DND-41 (cell line): ENCODE measurements around the gene FOS.

Source experiments
- ATAC-seq: fragments of 200-7000 bp; cut with Tn5 transposase; 3 replicates; pipeline ENCODE4 v1.9.1; 2021; ENCODE audit warnings: low read depth; ENCODE audit not compliant: insufficient read depth
- DNase-seq: peaks from one replicate; pipeline ENCODE4 v3.0.0-alpha.2; 2020
- H2AFZ ChIP-seq: 2 replicates; pipeline ENCODE4 v1.6.0; 2012; ENCODE audit warnings: low read depth, low read length
- H3K27ac ChIP-seq: 2 replicates; pipeline ENCODE4 v1.5.1; 2012; ENCODE audit warnings: low read length, inconsistent platforms
- H3K27me3 ChIP-seq: fragments of 200-600 bp; sonication (generic); 2 replicates; pipeline ENCODE4 v1.6.0; 2012; ENCODE audit warnings: low read length, mild to moderate bottlenecking, inconsistent platforms; ENCODE audit not compliant: insufficient read depth, poor library complexity
- H3K36me3 ChIP-seq: 2 replicates; pipeline ENCODE4 v1.5.1; 2012; ENCODE audit warnings: low read length, inconsistent platforms; ENCODE audit not compliant: insufficient read depth
- H3K4me1 ChIP-seq: 2 replicates; pipeline ENCODE4 v1.5.1; 2012; ENCODE audit warnings: mild to moderate bottlenecking, low read length; ENCODE audit not compliant: insufficient read depth
- H3K4me2 ChIP-seq: 2 replicates; pipeline ENCODE4 v1.6.0; 2012; ENCODE audit warnings: mild to moderate bottlenecking, moderate library complexity, low read length, inconsistent platforms; ENCODE audit not compliant: insufficient read depth
- H3K4me3 ChIP-seq, 2 experiments: fragments of 200-600 bp in 1 of 2; shearing (Covaris generic) in 1 of 2; 2 replicates each; pipeline ENCODE4 v1.5.1; 2012 to 2016; ENCODE audit warnings: inconsistent platforms in 2 of 2, low read length in 2 of 2, mild to moderate bottlenecking in 2 of 2, low read depth in 1 of 2, moderate library complexity in 1 of 2
- H3K79me2 ChIP-seq: 2 replicates; pipeline ENCODE4 v1.6.0; 2012; ENCODE audit warnings: low read length, inconsistent platforms; ENCODE audit not compliant: insufficient read depth
- H3K9ac ChIP-seq: 2 replicates; pipeline ENCODE4 v1.6.0; 2012; ENCODE audit warnings: low read depth, mild to moderate bottlenecking, inconsistent platforms, low read length, moderate library complexity
- H3K9me3 ChIP-seq: 2 replicates; pipeline ENCODE4 v1.5.1; 2012; ENCODE audit warnings: low read length, moderate library complexity, mild to moderate bottlenecking, inconsistent platforms; ENCODE audit not compliant: insufficient read depth, severe bottlenecking
- H4K20me1 ChIP-seq: 2 replicates; pipeline ENCODE4 v1.6.0; 2012; ENCODE audit warnings: low read length; ENCODE audit not compliant: insufficient read depth
- EZH2 ChIP-seq: IDR thresholded peaks from 3 replicates; pipeline ENCODE4 v1.6.1; 2012; ENCODE audit warnings: borderline replicate concordance, low read depth, mild to moderate bottlenecking, moderate library complexity, low read length, inconsistent platforms; ENCODE audit not compliant: severe bottlenecking
- TF ChIP-seq, protein P1 (sequence below): IDR thresholded peaks from 2 replicates; pipeline ENCODE4 v1.5.1; 2012; ENCODE audit warnings: borderline replicate concordance, low read length, moderate library complexity, mild to moderate bottlenecking; ENCODE audit not compliant: poor library complexity, severe bottlenecking; ENCODE audit errors: extremely low read depth

FOS gene

DNA sequence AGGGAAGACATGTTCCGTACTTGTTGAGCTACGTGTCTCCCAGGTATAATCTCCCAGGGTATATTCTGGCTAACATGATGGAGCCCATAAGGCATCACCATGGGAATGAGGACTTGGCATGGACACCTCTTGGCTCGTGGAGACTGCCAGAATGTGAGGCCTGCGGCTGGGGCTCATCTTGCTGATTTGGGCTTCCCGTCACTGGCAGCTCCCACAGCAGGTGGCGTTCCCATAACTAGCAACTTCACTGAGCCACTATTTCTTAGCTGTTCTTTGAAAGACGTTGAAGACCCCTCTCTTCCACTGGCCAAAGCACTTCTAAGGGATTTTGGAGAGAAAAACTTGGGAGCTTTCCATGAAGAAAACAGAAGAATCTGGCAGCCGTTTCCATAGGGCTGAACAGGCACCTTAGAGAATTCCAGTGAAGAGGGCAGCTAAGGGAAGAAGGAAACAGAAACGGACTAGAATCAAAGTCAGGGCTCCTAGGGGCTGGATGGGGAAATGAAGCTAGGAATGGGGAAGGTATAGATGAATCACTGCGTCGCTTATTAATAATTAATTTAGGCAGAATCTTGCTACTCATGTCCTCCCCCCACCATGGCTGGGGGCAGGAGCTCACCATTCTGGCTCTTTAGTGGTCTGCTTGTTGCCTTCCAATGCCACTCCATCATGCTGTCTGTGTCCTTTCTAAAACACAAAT is 39.7 kb upstream of the FOS start:
- H4K20me1 ChIP-seq, result no peaks in the 10 kb centered on the region
- H3K27ac ChIP-seq, result no peak overlapping the region
- TF ChIP-seq EZH2, result no peak
- TF ChIP-seq, protein P1, sequence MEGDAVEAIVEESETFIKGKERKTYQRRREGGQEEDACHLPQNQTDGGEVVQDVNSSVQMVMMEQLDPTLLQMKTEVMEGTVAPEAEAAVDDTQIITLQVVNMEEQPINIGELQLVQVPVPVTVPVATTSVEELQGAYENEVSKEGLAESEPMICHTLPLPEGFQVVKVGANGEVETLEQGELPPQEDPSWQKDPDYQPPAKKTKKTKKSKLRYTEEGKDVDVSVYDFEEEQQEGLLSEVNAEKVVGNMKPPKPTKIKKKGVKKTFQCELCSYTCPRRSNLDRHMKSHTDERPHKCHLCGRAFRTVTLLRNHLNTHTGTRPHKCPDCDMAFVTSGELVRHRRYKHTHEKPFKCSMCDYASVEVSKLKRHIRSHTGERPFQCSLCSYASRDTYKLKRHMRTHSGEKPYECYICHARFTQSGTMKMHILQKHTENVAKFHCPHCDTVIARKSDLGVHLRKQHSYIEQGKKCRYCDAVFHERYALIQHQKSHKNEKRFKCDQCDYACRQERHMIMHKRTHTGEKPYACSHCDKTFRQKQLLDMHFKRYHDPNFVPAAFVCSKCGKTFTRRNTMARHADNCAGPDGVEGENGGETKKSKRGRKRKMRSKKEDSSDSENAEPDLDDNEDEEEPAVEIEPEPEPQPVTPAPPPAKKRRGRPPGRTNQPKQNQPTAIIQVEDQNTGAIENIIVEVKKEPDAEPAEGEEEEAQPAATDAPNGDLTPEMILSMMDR, result no peak
- no peak overlapping the region for H3K9ac ChIP-seq
- H3K4me2 ChIP-seq, result no peak overlapping the region
- H3K4me1 ChIP-seq, result no peaks in the 10 kb centered on the region
- H3K79me2 ChIP-seq, result no peaks in the 10 kb centered on the region
- no peak overlapping the region for H3K4me3 ChIP-seq
- ATAC-seq (no peak), DNase-seq (no peak)
- no peak overlapping the region for H2AFZ ChIP-seq
- no peaks in the 10 kb centered on the region for H3K36me3 ChIP-seq
- H3K9me3 ChIP-seq, result no peaks in the 10 kb centered on the region
- no peaks in the 10 kb centered on the region for H3K27me3 ChIP-seq

GRCh38 chr14:75240781-75241180 is 37.8 kb upstream of the FOS start:
- no peaks in the 10 kb centered on the region for H3K4me1 ChIP-seq
- H3K4me3 ChIP-seq, result no peak overlapping the region
- no peaks in the 10 kb centered on the region for H3K79me2 ChIP-seq
- H3K9me3 ChIP-seq, result no peaks in the 10 kb centered on the region
- H2AFZ ChIP-seq, result no peak overlapping the region
- H3K4me2 ChIP-seq, result no peak overlapping the region
- DNase-seq (no peak), ATAC-seq (no peak)
- H3K36me3 ChIP-seq, result no peaks in the 10 kb centered on the region
- no peaks in the 10 kb centered on the region for H4K20me1 ChIP-seq
- no peaks in the 10 kb centered on the region for H3K27me3 ChIP-seq
- no peak overlapping the region for H3K27ac ChIP-seq
- TF ChIP-seq, protein P1, result no peak
- TF ChIP-seq EZH2, result no peak
- H3K9ac ChIP-seq, result no peak overlapping the region

- peak; percentile 29 for DNase-seq
- no peak overlapping the region for H3K4me3 ChIP-seq
- H3K9ac ChIP-seq, result no peak overlapping the region
- no peak overlapping the region for H2AFZ ChIP-seq
- no peak overlapping the region for H3K27ac ChIP-seq
- ATAC-seq, result peak; percentile 25; the same call in 2 of the 3 replicates
- no peaks in the 10 kb centered on the region for H4K20me1 ChIP-seq
- no peaks in the 10 kb centered on the region for H3K9me3 ChIP-seq
- H3K4me1 ChIP-seq, result peaks cover 16% of the 10 kb centered on the region
- no peaks in the 10 kb centered on the region for H3K79me2 ChIP-seq
- no peak overlapping the region for H3K4me2 ChIP-seq
- TF ChIP-seq EZH2, result no peak
- TF ChIP-seq, protein P1, result no peak
- no peaks in the 10 kb centered on the region for H3K36me3 ChIP-seq
- no peaks in the 10 kb centered on the region for H3K27me3 ChIP-seq
These were observed 35.9 kb upstream of the FOS start for GRCh38 chr14:75242546-75243273.
